ENCODE data around the gene NDST3.

NDST3 gene

GRCh38 chr4:118171381-118171780, 137.1 kb downstream of the NDST3 start:
- H3K9me3 Mint-ChIP-seq: peaks cover 15% of the 10 kb centered on the region
- no peak for DNase-seq
- H3K4me3 Mint-ChIP-seq: no peak overlapping the region
- peak overlapping the region; percentile 81 for H3K27ac Mint-ChIP-seq
- no peaks in the 10 kb centered on the region for H3K4me1 Mint-ChIP-seq
- no peaks in the 10 kb centered on the region for H3K27me3 Mint-ChIP-seq (ENCODE audit: low read depth, poor library complexity)
- no peaks in the 10 kb centered on the region for H3K36me3 Mint-ChIP-seq (ENCODE audit: low read depth)
- TF ChIP-seq CTCF (IDR thresholded peaks at IDR 0.05): no peak

GRCh38 chr4:118173126-118173525, 138.8 kb downstream of the NDST3 start:
- no peak for DNase-seq
- Mint-ChIP-seq H3K27ac (no peak overlapping the region), H3K4me1 (no peaks in the 10 kb centered on the region), H3K4me3 (no peak overlapping the region), H3K27me3 (ENCODE audit: low read depth, poor library complexity) (no peaks in the 10 kb centered on the region), H3K9me3 (peaks cover 3% of the 10 kb centered on the region), H3K36me3 (ENCODE audit: low read depth) (no peaks in the 10 kb centered on the region)
- TF ChIP-seq CTCF (IDR thresholded peaks at IDR 0.05): no peak

GRCh38 chr4:118173956-118174725, 139.9 kb downstream of the NDST3 start:
- no peak for TF ChIP-seq CTCF (IDR thresholded peaks at IDR 0.05)
- Mint-ChIP-seq H3K4me3 (no peak overlapping the region), H3K36me3 (ENCODE audit: low read depth) (no peaks in the 10 kb centered on the region), H3K4me1 (no peaks in the 10 kb centered on the region), H3K27ac (no peak overlapping the region), H3K27me3 (ENCODE audit: low read depth, poor library complexity) (no peaks in the 10 kb centered on the region), H3K9me3 (no peaks in the 10 kb centered on the region)
- DNase-seq: no peak

- H3K27me3 Mint-ChIP-seq (ENCODE audit: low read depth, poor library complexity): no peaks in the 10 kb centered on the region
- H3K27ac Mint-ChIP-seq: no peak overlapping the region
- no peak for DNase-seq
- no peak overlapping the region for H3K4me3 Mint-ChIP-seq
- H3K36me3 Mint-ChIP-seq (ENCODE audit: low read depth): no peaks in the 10 kb centered on the region
- no peaks in the 10 kb centered on the region for H3K4me1 Mint-ChIP-seq
- H3K9me3 Mint-ChIP-seq: no peaks in the 10 kb centered on the region
- no peak for TF ChIP-seq CTCF (IDR thresholded peaks at IDR 0.05)
These were observed 141.2 kb downstream of the NDST3 start for GRCh38 chr4:118175506-118175905.

GRCh38 chr4:118177126-118177525, 142.8 kb downstream of the NDST3 start:
- Mint-ChIP-seq H3K9me3 (no peaks in the 10 kb centered on the region), H3K27ac (no peak overlapping the region), H3K4me3 (no peak overlapping the region), H3K36me3 (ENCODE audit: low read depth) (no peaks in the 10 kb centered on the region), H3K27me3 (ENCODE audit: low read depth, poor library complexity) (no peaks in the 10 kb centered on the region), H3K4me1 (no peaks in the 10 kb centered on the region)
- DNase-seq: no peak
- TF ChIP-seq CTCF (IDR thresholded peaks at IDR 0.05): no peak

- Mint-ChIP-seq H3K27ac (no peak overlapping the region), H3K4me3 (no peak overlapping the region), H3K9me3 (no peaks in the 10 kb centered on the region), H3K4me1 (no peaks in the 10 kb centered on the region), H3K36me3 (ENCODE audit: low read depth) (no peaks in the 10 kb centered on the region), H3K27me3 (ENCODE audit: low read depth, poor library complexity) (no peaks in the 10 kb centered on the region)
- TF ChIP-seq CTCF (IDR thresholded peaks at IDR 0.05): no peak
- DNase-seq: no peak
These were observed 146.5 kb downstream of the NDST3 start for GRCh38 chr4:118180776-118181175.
